H1 (cell line): Measurements from ENCODE around the gene FARP2. TPM values are rescaled to one million over a fixed set of nuclear protein-coding genes. Genes with fewer than 3 reads are reported as not detected.

Experiments
- CTCF ChIA-PET: fragments of 300-600 bp; sonication (Branson Sonifier 250); formaldehyde crosslinking; loops from one replicate; lab custom pipeline; 2021; ENCODE audit not compliant: partially characterized antibody; lab: Charles Lee
- POLR2A ChIA-PET: fragments of 300-600 bp; sonication (Branson Sonifier 250); formaldehyde crosslinking; loops from one replicate; lab custom pipeline; 2021; ENCODE audit warnings: inconsistent platforms; ENCODE audit not compliant: partially characterized antibody; lab: Charles Lee
- DNase-seq, 2 experiments: peaks; one replicate each; pipeline versions ENCODE4 v3.0.0 to v3.0.0-alpha.2; 2010 to 2022; ENCODE audit warnings: low spot score in 2 of 2, low read depth in 1 of 2, mixed read lengths in 1 of 2
- FAIRE-seq: peaks from 2 replicates; lab custom pipeline; 2011; peaks lifted over from hg19 to GRCh38; lab: Jason Lieb, UNC
- H2AFZ ChIP-seq: 2 replicates; pipeline ENCODE4 v1.8.1; 2012; ENCODE audit warnings: low read length, inconsistent platforms
- H2AK5ac ChIP-seq: 2 replicates; pipeline ENCODE4 v1.6.1; 2013; ENCODE audit warnings: low read depth, low read length
- H2BK120ac ChIP-seq: replicated peaks from 2 replicates; pipeline ENCODE3; 2013; ENCODE audit warnings: low read depth, low read length, inconsistent platforms
- H2BK12ac ChIP-seq: 2 replicates; pipeline ENCODE4 v1.6.1; 2013; ENCODE audit warnings: low read depth, low read length
- H2BK15ac ChIP-seq: 2 replicates; pipeline ENCODE4 v1.6.1; 2013; ENCODE audit warnings: low read length
- H2BK20ac ChIP-seq: 2 replicates; pipeline ENCODE4 v1.6.1; 2013; ENCODE audit warnings: low read length
- H2BK5ac ChIP-seq: 2 replicates; pipeline ENCODE4 v1.6.1; 2013; ENCODE audit warnings: low read depth, low read length
- H3K14ac ChIP-seq: 2 replicates; pipeline ENCODE4 v1.6.1; 2013; ENCODE audit warnings: inconsistent platforms; ENCODE audit not compliant: insufficient read length
- H3K18ac ChIP-seq: 2 replicates; pipeline ENCODE4 v1.6.1; 2013; ENCODE audit warnings: low read length; ENCODE audit errors: extremely low read depth
- H3K23ac ChIP-seq: 2 replicates; pipeline ENCODE4 v1.6.1; 2013; ENCODE audit warnings: inconsistent platforms; ENCODE audit not compliant: insufficient read length
- H3K23me2 ChIP-seq: 2 replicates; pipeline ENCODE4 v1.6.1; 2013; ENCODE audit warnings: low read depth, low read length
- H3K27ac ChIP-seq: 2 replicates; pipeline ENCODE4 v1.6.1; 2011; ENCODE audit warnings: low read depth, low read length, inconsistent platforms
- H3K27me3 ChIP-seq, 4 experiments: replicated peaks in 1 of 4; 1 replicate in 1 of 4; 2 replicates in 3 of 4; pipeline versions ENCODE4 v1.6.1 to v1.8.1; 2011 to 2013; ENCODE audit warnings: low read length in 3 of 4, mild to moderate bottlenecking in 3 of 4, inconsistent platforms in 2 of 4, mixed read lengths in 2 of 4, moderate library complexity in 1 of 4; ENCODE audit not compliant: control insufficient read depth in 3 of 4, insufficient read depth in 3 of 4; ENCODE audit errors: extremely low read depth in 1 of 4
- H3K36me3 ChIP-seq, 4 experiments: 2 replicates each; pipeline versions ENCODE4 v1.6.1 to v1.8.1; 2011 to 2013; ENCODE audit warnings: mild to moderate bottlenecking in 4 of 4, low read length in 3 of 4, moderate library complexity in 2 of 4, control low read depth in 1 of 4, inconsistent platforms in 1 of 4; ENCODE audit not compliant: insufficient read depth in 4 of 4, control insufficient read depth in 2 of 4
- H3K4ac ChIP-seq: replicated peaks from 2 replicates; pipeline ENCODE3; 2013; ENCODE audit warnings: low read length, low read depth, mixed read lengths, inconsistent platforms; ENCODE audit not compliant: insufficient read length
- H3K4me1 ChIP-seq, 4 experiments: replicated peaks in 1 of 4; 1 replicate in 1 of 4; 2 replicates in 3 of 4; pipeline versions ENCODE4 v1.6.1 to v1.8.1; 2011 to 2013; ENCODE audit warnings: low read length in 3 of 4, inconsistent platforms in 2 of 4, mixed read lengths in 1 of 4; ENCODE audit not compliant: insufficient read depth in 4 of 4, control insufficient read depth in 3 of 4
- H3K4me2 ChIP-seq, 2 experiments: 2 replicates each; pipeline versions ENCODE4 v1.6.1 to v1.8.1; 2011 to 2013; ENCODE audit warnings: low read depth in 2 of 2, low read length in 2 of 2, control low read depth in 1 of 2, inconsistent platforms in 1 of 2, mild to moderate bottlenecking in 1 of 2; ENCODE audit not compliant: insufficient read depth in 1 of 2
- H3K4me3 ChIP-seq, 4 experiments: fragments of 200-600, 300-600 bp in 1 of 4; sonication (generic), shearing (Covaris generic), sonication (Bioruptor Twin) in 1 of 4; 2 replicates each; pipeline versions ENCODE4 v1.5.1 to v1.8.1; 2011 to 2016; ENCODE audit warnings: low read length in 4 of 4, low read depth in 3 of 4, control low read depth in 2 of 4, inconsistent platforms in 2 of 4, mild to moderate bottlenecking in 2 of 4, mixed read lengths in 1 of 4, moderate library complexity in 1 of 4; ENCODE audit not compliant: insufficient read depth in 2 of 4; ENCODE audit errors: extremely low read depth in 1 of 4
- H3K56ac ChIP-seq: replicated peaks from 2 replicates; pipeline ENCODE3; 2013; ENCODE audit warnings: low read depth, mild to moderate bottlenecking, mixed read lengths, low read length, inconsistent platforms; ENCODE audit not compliant: insufficient read length
- H3K79me1 ChIP-seq: 2 replicates; pipeline ENCODE4 v1.6.1; 2013; ENCODE audit warnings: low read depth, low read length, control low read depth
- H3K79me2 ChIP-seq, 2 experiments: 2 replicates each; pipeline versions ENCODE4 v1.6.1 to v1.8.1; 2012 to 2013; ENCODE audit warnings: low read length in 2 of 2, mild to moderate bottlenecking in 2 of 2, inconsistent platforms in 1 of 2; ENCODE audit not compliant: insufficient read depth in 2 of 2, control insufficient read depth in 1 of 2
- H3K9ac ChIP-seq, 4 experiments: replicated peaks in 1 of 4; 1 replicate in 1 of 4; 2 replicates in 3 of 4; pipeline versions ENCODE4 v1.6.1 to v1.8.1; 2011 to 2013; ENCODE audit warnings: low read depth in 3 of 4, low read length in 3 of 4, control low read depth in 2 of 4, mild to moderate bottlenecking in 2 of 4, moderate library complexity in 2 of 4, inconsistent platforms in 1 of 4; ENCODE audit errors: extremely low read depth in 1 of 4
- H3K9me3 ChIP-seq, 2 experiments: 2 replicates each; pipeline versions ENCODE4 v1.6.1 to v1.8.1; 2012 to 2013; ENCODE audit warnings: mild to moderate bottlenecking in 2 of 2, moderate library complexity in 2 of 2, control low read depth in 1 of 2, inconsistent platforms in 1 of 2, low read depth in 1 of 2, low read length in 1 of 2, mixed read lengths in 1 of 2; ENCODE audit not compliant: insufficient read depth in 2 of 2
- H4K20me1 ChIP-seq, 2 experiments: replicated peaks in 1 of 2; 2 replicates each; pipeline versions ENCODE3 to v1.8.1; 2011 to 2013; ENCODE audit warnings: inconsistent platforms in 2 of 2, low read length in 2 of 2, mild to moderate bottlenecking in 1 of 2; ENCODE audit not compliant: insufficient read depth in 2 of 2, control insufficient read depth in 1 of 2
- H4K5ac ChIP-seq: 2 replicates; pipeline ENCODE4 v1.6.1; 2013; ENCODE audit warnings: low read length, low read depth, mixed read lengths, inconsistent platforms; ENCODE audit not compliant: insufficient read length
- H4K8ac ChIP-seq: 2 replicates; pipeline ENCODE4 v1.8.0; 2013; ENCODE audit warnings: mild to moderate bottlenecking, moderate library complexity, low read length, inconsistent platforms; ENCODE audit not compliant: insufficient read depth; ENCODE audit errors: extremely low read depth
- H4K91ac ChIP-seq: replicated peaks from 2 replicates; pipeline ENCODE3; 2013; ENCODE audit warnings: low read length, mixed read lengths, inconsistent platforms; ENCODE audit not compliant: insufficient read length
- ATF2 ChIP-seq: IDR thresholded peaks from 2 replicates; pipeline ENCODE4 v1.6.1; 2012; ENCODE audit warnings: low read length, inconsistent platforms
- BACH1 ChIP-seq: IDR thresholded peaks from 2 replicates; pipeline ENCODE4 v1.6.1; 2012; ENCODE audit warnings: low read length, improper control_type of control experiment
- CBX5 ChIP-seq: fragments of 300-800, 300-1000 bp; sonication (generic); IDR thresholded peaks from 2 replicates; pipeline ENCODE4 v1.7.1; 2016; ENCODE audit warnings: antibody characterized with exemption, low read length, low read depth
- EZH2 ChIP-seq: fragments of 200-600 bp; sonication (generic); IDR thresholded peaks from 2 replicates; pipeline ENCODE4 v1.7.1; 2012; ENCODE audit warnings: low read depth, mild to moderate bottlenecking, moderate library complexity, low read length, inconsistent platforms; ENCODE audit not compliant: severe bottlenecking
- JUN ChIP-seq: IDR thresholded peaks from 2 replicates; pipeline ENCODE4 v1.6.1; 2011; ENCODE audit warnings: low read depth, mild to moderate bottlenecking, improper control_type of control experiment, low read length
- KDM5A ChIP-seq: fragments of 200-600 bp; IDR thresholded peaks from 2 replicates; pipeline ENCODE4 v1.7.1; 2012; ENCODE audit warnings: mild to moderate bottlenecking, low read length, inconsistent platforms, mixed read lengths
- POLR2AphosphoS5 ChIP-seq: IDR thresholded peaks from 2 replicates; pipeline ENCODE4 v1.6.1; 2011; ENCODE audit warnings: low read depth, low read length
- POU5F1 ChIP-seq: IDR thresholded peaks from 2 replicates; pipeline ENCODE4 v1.6.1; 2011; ENCODE audit warnings: low read depth, mild to moderate bottlenecking, low read length, moderate library complexity
- TEAD4 ChIP-seq: IDR thresholded peaks from 2 replicates; pipeline ENCODE4 v1.6.1; 2012; ENCODE audit warnings: low read depth, low read length, inconsistent platforms, mixed read lengths
- polyA plus RNA-seq, 7 experiments: library from polyadenylated mRNA; depleted of rRNA in 3 of 7; stranded (reverse) in 5 of 7; unstranded in 2 of 7; fragments of >200 nt in 5 of 7; fragments of 200-250 nt in 2 of 7; gene quantifications; 1 replicate in 5 of 7; 2 replicates in 1 of 7; 4 replicates in 1 of 7; pipeline versions ENCODE4 v1.2.1 to v1.2.3, GENCODE V29; 2011 to 2013; ENCODE audit warnings: missing spikeins in 2 of 7, mixed read lengths in 2 of 7
- total RNA-seq: library from RNA; stranded (reverse); fragmentation: NEBNext Ultra II Directional; extraction: Animal tissue kit (Norgen Biotek cat#: 25700); gene quantifications from 2 replicates; pipeline ENCODE4 v1.2.1, GENCODE V29; 2021

FARP2 gene
- total and polyA plus RNA-seq, 2 of the 8 experiments (the other 6 are each of a cell fraction or from before 2014, with no cell fraction given) = 12.4 to 33.4 TPM

DNA sequence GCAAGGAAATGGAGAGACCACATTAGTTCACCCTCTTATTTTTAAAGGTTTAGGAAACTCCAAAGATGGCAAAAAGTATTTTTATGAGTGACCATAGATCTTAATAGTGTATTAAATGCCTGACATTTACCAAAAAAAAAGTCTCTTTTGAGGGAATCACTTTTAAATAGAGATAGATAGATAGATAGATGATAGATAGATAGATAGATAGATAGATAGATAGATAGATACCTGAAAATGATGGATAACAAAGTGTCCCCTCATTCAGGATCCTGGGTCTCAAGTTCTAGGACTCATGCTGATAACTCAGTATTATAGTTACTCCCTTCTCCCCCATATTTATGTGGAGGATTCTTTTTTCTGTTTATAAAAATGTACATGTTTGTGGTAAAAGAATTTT lies 52.8 kb downstream of the FARP2 start:
- no peak for FAIRE-seq
- ChIA-PET POLR2A (interaction anchor here (0.6 to 1.5 kb wide), 2 partner anchors 10 to 18 kb away, joined by 3 read pairs; no protein-coding TSS in a partner anchor), CTCF (no interaction called here)

More for the DNA sequence above, 52.8 kb downstream of the FARP2 start:
- Histone ChIP-seq H2BK20ac (no peak overlapping the region), H3K56ac (no peak overlapping the region), H2AK5ac (no peak overlapping the region), H4K5ac (no peak overlapping the region), H3K36me3 (peaks cover 3 to 27% (median 12%) of the 10 kb centered on the region in 4 experiments; a peak in 6 of 8 replicates), H3K14ac (no peak overlapping the region), H3K23ac (no peak overlapping the region), H2BK5ac (no peak overlapping the region), H3K4ac (no peak overlapping the region), H3K27me3 (no peaks in the 10 kb centered on the region), H3K27ac (no peak overlapping the region), H4K20me1 (peaks cover 0 to 4% of the 10 kb centered on the region in 2 experiments), H3K4me3 (no peak overlapping the region), H3K4me2 (no peak overlapping the region), H3K18ac (no peak overlapping the region), H2BK15ac (no peak overlapping the region), H3K23me2 (no peaks in the 10 kb centered on the region), H3K9me3 (no peaks in the 10 kb centered on the region), H2BK120ac (no peak overlapping the region), H3K79me2 (no peaks in the 10 kb centered on the region), H3K9ac (no peak overlapping the region), H4K91ac (no peak overlapping the region), H4K8ac (no peak overlapping the region), H2AFZ (no peak overlapping the region), H2BK12ac (no peak overlapping the region), H3K4me1 (no peaks in the 10 kb centered on the region), H3K79me1 (no peaks in the 10 kb centered on the region)
- DNase-seq = no peak
- TF ChIP-seq ATF2 (no peak), TEAD4 (no peak), POU5F1 (no peak), KDM5A (no peak), CBX5 (no peak), EZH2 (no peak), POLR2AphosphoS5 (no peak), BACH1 (no peak), JUN (no peak)
